HepG2 (cell line): Measurements from ENCODE around the gene TNS1. TPM values are rescaled to one million over a fixed set of nuclear protein-coding genes. Genes with fewer than 3 reads are reported as not detected.

Experiments used
- AHR ChIP-seq: IDR thresholded peaks from 2 replicates; pipeline ENCODE4 v1.6.1; 2018; ENCODE audit warnings: missing genetic modification reagents, missing compliant biosample characterization
- BATF2 ChIP-seq: sonication (generic); formaldehyde crosslinking; IDR thresholded peaks from 2 replicates; pipeline ENCODE4 v1.8.0; 2022; ENCODE audit warnings: mild to moderate bottlenecking, missing genetic modification reagents, moderate library complexity
- BHLHE40 ChIP-seq: IDR thresholded peaks from 2 replicates; pipeline ENCODE4 v1.6.1; 2011; ENCODE audit warnings: low read length, improper control_type of control experiment
- CBX2 ChIP-seq, 2 experiments: fragments of 200-600 bp in 1 of 2; sonication (generic); formaldehyde crosslinking in 1 of 2; IDR thresholded peaks; 2 replicates each; pipeline versions ENCODE4 v1.7.0 to v1.8.1; 2018 to 2022; ENCODE audit warnings: low read depth in 2 of 2, low read length in 1 of 2, mild to moderate bottlenecking in 1 of 2, missing genetic modification reagents in 1 of 2
- CREB1 ChIP-seq, 2 experiments: fragments of 450-650 bp in 1 of 2; IDR thresholded peaks; 2 replicates each; pipeline ENCODE4 v1.6.1; 2016 to 2017; ENCODE audit warnings: control low read depth in 1 of 2, mild to moderate bottlenecking in 1 of 2, missing compliant biosample characterization in 1 of 2, missing genetic modification characterization in 1 of 2
- DDIT3 ChIP-seq: sonication (generic); formaldehyde crosslinking; IDR thresholded peaks from 2 replicates; pipeline ENCODE4 v1.4.0; 2020; ENCODE audit warnings: mild to moderate bottlenecking, missing genetic modification reagents
- GLI4 ChIP-seq: sonication (generic); formaldehyde crosslinking; IDR thresholded peaks from 2 replicates; pipeline ENCODE4 v1.5.1; 2020; ENCODE audit warnings: missing genetic modification reagents, mild to moderate bottlenecking, moderate library complexity, borderline replicate concordance
- GMEB1 ChIP-seq: sonication (generic); formaldehyde crosslinking; IDR thresholded peaks from 2 replicates; pipeline ENCODE4 v1.5.1; 2020; ENCODE audit warnings: missing genetic modification reagents, mild to moderate bottlenecking, borderline replicate concordance
- HNRNPLL ChIP-seq: fragments of 200-400 bp; formaldehyde crosslinking; IDR thresholded peaks from 2 replicates; pipeline ENCODE4 v1.6.1; 2017; ENCODE audit warnings: mild to moderate bottlenecking, low read depth, low read length; ENCODE audit not compliant: poor library complexity, severe bottlenecking
- PCBP2 ChIP-seq: fragments of 200-400 bp; formaldehyde crosslinking; optimal IDR thresholded peaks from 2 replicates; pipeline ENCODE3; 2018; ENCODE audit warnings: low read length, low read depth; ENCODE audit not compliant: poor library complexity, severe bottlenecking
- RAD21 ChIP-seq: fragments of 450-650 bp; formaldehyde crosslinking; IDR thresholded peaks from 2 replicates; pipeline ENCODE4 v1.5.0; 2020; ENCODE audit warnings: mild to moderate bottlenecking
- SNAPC5 ChIP-seq: sonication (generic); formaldehyde crosslinking; IDR thresholded peaks from 2 replicates; pipeline ENCODE4 v1.8.1; 2023; ENCODE audit warnings: mild to moderate bottlenecking, missing genetic modification reagents, borderline replicate concordance
- USF2 ChIP-seq, 2 experiments: sonication (generic) in 1 of 2; formaldehyde crosslinking in 1 of 2; IDR thresholded peaks; 2 replicates each; pipeline versions ENCODE4 v1.5.1 to v1.6.1; 2011 to 2020; ENCODE audit warnings: borderline replicate concordance in 1 of 2, low read depth in 1 of 2, low read length in 1 of 2, mild to moderate bottlenecking in 1 of 2, missing genetic modification reagents in 1 of 2, moderate library complexity in 1 of 2
- ZBTB33 ChIP-seq: sonication (generic); formaldehyde crosslinking; IDR thresholded peaks from 2 replicates; pipeline ENCODE4 v1.4.0; 2020; ENCODE audit warnings: missing genetic modification reagents
- ZBTB7B ChIP-seq: sonication (generic); formaldehyde crosslinking; IDR thresholded peaks from 2 replicates; pipeline ENCODE4 v1.4.0; 2020; ENCODE audit warnings: missing genetic modification reagents
- ZMYM3 ChIP-seq: sonication (generic); formaldehyde crosslinking; IDR thresholded peaks from 2 replicates; pipeline ENCODE4 v1.5.1; 2020; ENCODE audit warnings: mild to moderate bottlenecking, missing genetic modification reagents
- ZNF558 ChIP-seq: sonication (generic); formaldehyde crosslinking; IDR thresholded peaks from 2 replicates; pipeline ENCODE4 v1.9.0; 2022; ENCODE audit warnings: mild to moderate bottlenecking, missing genetic modification reagents, borderline replicate concordance
- ZNF580 ChIP-seq: IDR thresholded peaks from 2 replicates; pipeline ENCODE4 v1.6.1; 2016; ENCODE audit warnings: low read depth, borderline replicate concordance
- ZNF883 ChIP-seq: sonication (generic); formaldehyde crosslinking; IDR thresholded peaks from 2 replicates; pipeline ENCODE4 v1.5.1; 2020; ENCODE audit warnings: mild to moderate bottlenecking, missing genetic modification reagents; ENCODE audit errors: not compliant biosample characterization
- polyA plus RNA-seq, 8 experiments: library from polyadenylated mRNA; depleted of rRNA in 3 of 8; stranded (reverse) in 7 of 8; unstranded in 1 of 8; fragments of >200 nt; fragmentation: Illumina TruSeq in 4 of 8; extraction: Trizol in 4 of 8; gene quantifications; 2 replicates each; pipeline versions ENCODE4 v1.2.1 to v1.2.3, GENCODE V29; 2011 to 2016; ENCODE audit warnings: low read depth in 4 of 8, missing spikeins in 1 of 8, mixed read lengths in 1 of 8; ENCODE audit not compliant: insufficient read depth in 1 of 8
- total RNA-seq, 5 experiments: library from RNA; depleted of rRNA; stranded (reverse); fragments of >200 nt; fragmentation: Illumina TruSeq; extraction: Trizol; gene quantifications; 2 replicates each; pipeline ENCODE4 v1.2.3, GENCODE V29; 2016; ENCODE audit warnings: low read depth in 1 of 5

TNS1 gene
- total and polyA plus RNA-seq, 2 of the 13 experiments (the other 11 are each of a cell fraction or from before 2014, with no cell fraction given), result 1.9 to 118 TPM

GRCh38 chr2:217785544-217786045 is 217.2 kb downstream of the TNS1 start (continued):
- TF ChIP-seq ZNF580 (CRISPR knock-in tag) (peak; percentile 18; the same call in 1 of the 2 replicates), GLI4 (CRISPR knock-in tag) (no peak), BHLHE40 (no peak), DDIT3 (CRISPR knock-in tag) (no peak), CBX2 (IDR thresholded peaks at IDR 0.05; ENCODE audit: low read depth, low read length) (no peak), CBX2 (CRISPR knock-in tag; IDR thresholded peaks at IDR 0.05; ENCODE audit: low read depth) (no peak), HNRNPLL (no peak), USF2 (IDR thresholded peaks at IDR 0.05; ENCODE audit: low read depth, low read length) (no peak), USF2 (CRISPR knock-in tag; IDR thresholded peaks at IDR 0.05; ENCODE audit: borderline replicate concordance) (no peak), BATF2 (no peak), ZMYM3 (CRISPR knock-in tag) (no peak), CREB1 (IDR thresholded peaks at IDR 0.05) (no peak), CREB1 (CRISPR knock-in tag; IDR thresholded peaks at IDR 0.05) (no peak), SNAPC5 (CRISPR knock-in tag) (no peak), ZBTB7B (CRISPR knock-in tag) (no peak), RAD21 (CRISPR knock-in tag) (peak; percentile 95), ZNF558 (no peak), PCBP2 (no peak), AHR (0 out of 2 replicates have a peak, but pooled peaks have one; percentile 30), GMEB1 (CRISPR knock-in tag) (no peak), ZNF883 (CRISPR knock-in tag) (peak; percentile 51), ZBTB33 (no peak)
